Measurements from ENCODE around the gene ZDHHC8. TPM values are rescaled to one million over a fixed set of nuclear protein-coding genes. Genes with fewer than 3 reads are reported as not detected.

Gene ZDHHC8
- total and polyA plus RNA-seq, 5 donors, result 34.2 to 64.7 (median 54.9) TPM

DNA sequence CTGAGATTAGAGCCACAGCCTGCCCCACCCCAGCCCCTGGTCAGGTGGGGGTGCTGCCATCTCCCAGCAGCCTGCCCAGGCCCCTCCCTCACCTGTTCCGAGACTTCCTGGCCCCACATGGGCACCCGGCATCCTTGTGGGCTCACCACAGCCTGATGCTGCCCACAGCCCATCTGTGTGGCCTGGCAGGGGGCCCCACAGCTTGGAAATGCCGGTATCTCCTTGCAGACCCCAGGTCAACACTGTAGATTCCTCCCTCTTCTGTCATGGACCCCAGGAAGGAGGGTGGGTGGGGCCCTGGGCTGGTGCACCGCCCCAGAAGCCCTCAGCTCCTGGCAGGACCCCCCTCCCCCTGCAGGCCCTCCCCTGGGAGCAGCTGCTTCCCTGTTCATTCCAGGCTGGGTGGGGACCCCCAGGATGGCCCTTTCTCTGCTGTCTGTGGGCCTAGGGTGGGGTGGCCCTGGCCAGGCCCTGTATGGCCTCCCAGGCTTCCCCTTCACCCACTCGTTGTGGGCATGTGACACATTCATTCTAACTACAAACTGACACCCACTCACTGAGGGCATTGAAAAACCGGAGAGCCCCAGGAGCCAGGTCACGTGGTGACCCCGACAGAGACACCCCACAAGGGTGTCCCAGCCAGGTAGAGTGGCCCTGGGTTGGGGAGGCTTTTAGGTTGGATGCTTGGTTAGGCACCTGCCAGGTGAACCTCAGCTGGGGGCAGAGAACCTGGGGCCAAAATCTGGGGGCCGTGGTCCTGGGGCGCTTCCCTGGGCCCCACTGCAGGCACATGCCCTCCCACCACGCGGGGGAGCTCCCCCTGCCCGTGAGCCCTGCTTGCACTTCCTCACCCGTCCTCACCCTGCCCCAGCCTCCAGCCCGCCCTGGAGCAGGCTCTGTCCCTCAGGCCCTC, 63.3 kb downstream of the ZDHHC8 start:
- 76% methylated on average over 15 of the region's 15 CpGs for WGBS
- no peaks in the 10 kb centered on the region for H3K9me3 ChIP-seq (ENCODE audit: control insufficient read depth, low read length)
- DNase-seq, result no peak
- no peaks in the 10 kb centered on the region for H3K4me1 ChIP-seq (ENCODE audit: control insufficient read depth, insufficient read depth, low read length)
- H3K4me3 ChIP-seq (ENCODE audit: low read length), result no peak overlapping the region
- no peak overlapping the region for H3K27ac ChIP-seq (ENCODE audit: low read length)
- ATAC-seq, result no peak
- H3K27me3 ChIP-seq (ENCODE audit: control insufficient read depth, insufficient read depth), result no peaks in the 10 kb centered on the region
- intact Hi-C loops (cut with DNase I), result no loop called here

DNA sequence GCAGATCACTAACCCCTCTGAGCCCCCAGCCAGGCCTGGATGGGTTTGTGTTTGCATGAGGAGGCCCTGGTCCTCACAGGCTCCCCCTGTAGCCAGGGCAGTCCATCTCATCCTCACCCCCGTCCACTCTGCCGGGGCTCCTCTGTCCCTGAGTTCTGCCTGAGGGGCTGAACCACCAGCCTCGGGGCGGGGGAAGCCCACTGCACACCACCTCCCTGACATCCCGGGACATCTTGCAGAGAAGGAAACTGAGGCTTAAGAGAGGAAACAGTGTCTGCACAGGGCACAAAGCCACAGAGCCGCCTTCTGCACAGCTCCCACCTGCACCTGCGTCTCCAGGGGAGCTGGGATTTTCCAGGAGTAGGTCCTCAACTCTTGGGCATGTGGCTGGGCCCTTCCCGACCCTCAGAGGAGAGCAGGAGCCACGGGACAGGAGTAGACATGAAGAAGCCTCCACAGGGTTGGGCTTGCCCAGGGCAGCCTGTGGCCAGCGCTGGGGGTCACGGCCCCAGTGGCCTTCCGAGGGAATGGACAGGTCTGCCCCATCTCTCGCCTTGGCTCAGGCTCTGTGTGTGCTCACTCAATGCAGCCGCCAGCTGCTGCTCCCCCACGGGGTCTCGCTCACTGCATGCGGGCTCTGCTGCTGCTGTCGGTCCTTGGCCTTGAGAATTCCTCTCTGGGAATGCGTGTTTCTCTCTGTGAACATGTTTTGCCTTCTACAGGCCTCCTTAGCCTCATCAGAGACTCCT, 64.7 kb downstream of the ZDHHC8 start:
- ATAC-seq (no peak), DNase-seq (no peak)
- no peaks in the 10 kb centered on the region for H3K27me3 ChIP-seq (ENCODE audit: control insufficient read depth, insufficient read depth)
- H3K27ac ChIP-seq (ENCODE audit: low read length), result no peak overlapping the region
- intact Hi-C loops (cut with DNase I), result no loop called here
- no peaks in the 10 kb centered on the region for H3K9me3 ChIP-seq (ENCODE audit: control insufficient read depth, low read length)
- WGBS, result 82% methylated on average over 19 of the region's 19 CpGs
- no peaks in the 10 kb centered on the region for H3K4me1 ChIP-seq (ENCODE audit: control insufficient read depth, insufficient read depth, low read length)
- no peak overlapping the region for H3K4me3 ChIP-seq (ENCODE audit: low read length)

Small RNA genes within 50 kb of the gene (microRNA-seq; reads per million reads assigned to microRNA genes)
- gene MIR6816, result 0 to 0.54 reads per million in 2 donors

Other genes with a start within 250 kb of the ZDHHC8 start
- 10 to 100 TPM; 69.6 to 89.3 (median 84.4) TPM for gene COMT, start 190.0 kb upstream of the ZDHHC8 start, total RNA-seq
- gene COMT, start 190.0 kb upstream of the ZDHHC8 start, polyA plus RNA-seq, result 102 TPM
- 10 to 100 TPM; 18.7 to 28.5 (median 26.0) TPM for gene TXNRD2, start 190.0 kb upstream of the ZDHHC8 start, total RNA-seq
- 32.9 TPM for gene TXNRD2, start 190.0 kb upstream of the ZDHHC8 start, polyA plus RNA-seq
- gene ARVCF, start 115.0 kb upstream of the ZDHHC8 start, total RNA-seq, result 10 to 100 TPM; 11.1 to 27.4 (median 18.4) TPM
- gene ARVCF, start 115.0 kb upstream of the ZDHHC8 start, polyA plus RNA-seq, result 21.7 TPM
- gene TANGO2, start 110.7 kb upstream of the ZDHHC8 start, total RNA-seq, result 10 to 100 TPM; 61.1 to 70.4 (median 67.3) TPM
- gene TANGO2, start 110.7 kb upstream of the ZDHHC8 start, polyA plus RNA-seq, result 64.9 TPM
- gene DGCR8, start 51.6 kb upstream of the ZDHHC8 start, total RNA-seq, result 10 to 100 TPM; 15.5 to 18.6 (median 17.0) TPM
- gene DGCR8, start 51.6 kb upstream of the ZDHHC8 start, polyA plus RNA-seq, result 11.2 TPM
- gene RANBP1, start 15.7 kb upstream of the ZDHHC8 start, total RNA-seq, result 10 to 100 TPM; 32.5 to 46.8 (median 39.5) TPM
- gene RANBP1, start 15.7 kb upstream of the ZDHHC8 start, polyA plus RNA-seq, result 33.3 TPM
- gene TRMT2A, start 14.6 kb upstream of the ZDHHC8 start, total RNA-seq, result 10 to 100 TPM; 23.1 to 32.0 (median 29.7) TPM
- 23.1 TPM for gene TRMT2A, start 14.6 kb upstream of the ZDHHC8 start, polyA plus RNA-seq
- under 1 TPM; 0.22 to 0.83 (median 0.39) TPM for gene CCDC188, start 19.3 kb downstream of the ZDHHC8 start, total RNA-seq
- 0.54 TPM for gene CCDC188, start 19.3 kb downstream of the ZDHHC8 start, polyA plus RNA-seq
- gene RTN4R, start 136.5 kb downstream of the ZDHHC8 start, total RNA-seq, result 1 to 10 TPM in 3 of 4 donors, under 1 TPM in 1; 0.56 to 1.9 (median 1.2) TPM
- 1.1 TPM for gene RTN4R, start 136.5 kb downstream of the ZDHHC8 start, polyA plus RNA-seq
- 10 to 100 TPM; 40.0 to 58.3 (median 49.2) TPM for gene DGCR6L, start 188.3 kb downstream of the ZDHHC8 start, total RNA-seq
- gene DGCR6L, start 188.3 kb downstream of the ZDHHC8 start, polyA plus RNA-seq, result 88.9 TPM

Measured in right cardiac atrium (tissue), 5 donors.